Measurements from ENCODE around the gene INSYN2B.

The INSYN2B gene

DNA sequence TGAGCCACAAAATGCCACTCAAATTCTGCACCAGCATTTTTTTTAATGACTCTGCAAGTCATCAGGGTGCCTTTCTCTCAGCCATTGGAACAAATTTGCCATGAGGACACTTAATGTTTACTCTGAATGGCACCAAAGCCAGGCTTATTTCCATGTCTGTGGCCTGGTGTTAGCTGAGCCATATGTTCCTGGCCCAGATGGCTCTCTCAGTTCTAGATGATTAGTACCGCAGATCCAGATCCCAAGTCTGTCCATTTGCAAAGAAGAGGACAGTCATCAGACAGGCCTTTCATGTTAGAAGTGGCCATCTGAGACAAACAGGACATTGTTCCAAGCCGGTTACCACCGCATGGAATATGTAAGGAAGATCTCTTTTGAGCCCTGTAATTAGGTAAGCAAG, 70.3 kb downstream of the INSYN2B start:
- Histone ChIP-seq H3K27ac (ENCODE audit: low read length) (no peak overlapping the region), H3K9me3 (ENCODE audit: control insufficient read depth in 1 of 2, low read length in 2 of 2) (no peaks in the 10 kb centered on the region), H3K36me3 (ENCODE audit: control insufficient read depth in 1 of 2, insufficient read depth in 2 of 2, low read length in 2 of 2) (no peaks in the 10 kb centered on the region), H3K4me3 (ENCODE audit: low read depth in 1 of 2, low read length in 2 of 2) (no peak overlapping the region), H3K4me1 (ENCODE audit: control insufficient read depth in 1 of 2, insufficient read depth in 2 of 2, low read length in 2 of 2) (no peaks in the 10 kb centered on the region), H3K27me3 (ENCODE audit: low read depth, low read length) (no peaks in the 10 kb centered on the region)

DNA sequence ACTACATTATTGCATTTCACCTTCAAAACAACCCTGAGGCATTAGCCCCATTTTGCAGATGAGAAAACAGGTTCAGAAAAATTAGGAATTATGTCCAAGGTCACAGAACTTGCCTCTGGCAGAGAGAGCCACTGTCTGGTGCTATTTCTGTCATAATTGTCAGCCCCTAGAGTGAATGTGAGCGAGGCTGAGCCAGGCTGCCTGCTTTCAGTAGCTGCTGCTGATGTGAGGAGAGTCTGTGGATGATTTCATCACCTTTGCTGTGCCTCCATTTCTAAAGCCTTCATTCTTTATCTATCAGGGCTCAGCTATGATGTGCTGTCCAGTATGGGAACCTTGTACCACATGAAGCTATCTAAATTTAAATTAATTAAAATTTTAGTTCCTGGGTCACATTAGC, 71.4 kb downstream of the INSYN2B start:
- no peak overlapping the region for H3K27ac ChIP-seq (ENCODE audit: low read length)
- H3K4me3 ChIP-seq (ENCODE audit: low read depth in 1 of 2, low read length in 2 of 2) = no peak overlapping the region
- H3K36me3 ChIP-seq (ENCODE audit: control insufficient read depth in 1 of 2, insufficient read depth in 2 of 2, low read length in 2 of 2) = no peaks in the 10 kb centered on the region
- no peaks in the 10 kb centered on the region for H3K4me1 ChIP-seq (ENCODE audit: control insufficient read depth in 1 of 2, insufficient read depth in 2 of 2, low read length in 2 of 2)
- no peaks in the 10 kb centered on the region for H3K9me3 ChIP-seq (ENCODE audit: control insufficient read depth in 1 of 2, low read length in 2 of 2)
- H3K27me3 ChIP-seq (ENCODE audit: low read depth, low read length) = no peaks in the 10 kb centered on the region

DNA sequence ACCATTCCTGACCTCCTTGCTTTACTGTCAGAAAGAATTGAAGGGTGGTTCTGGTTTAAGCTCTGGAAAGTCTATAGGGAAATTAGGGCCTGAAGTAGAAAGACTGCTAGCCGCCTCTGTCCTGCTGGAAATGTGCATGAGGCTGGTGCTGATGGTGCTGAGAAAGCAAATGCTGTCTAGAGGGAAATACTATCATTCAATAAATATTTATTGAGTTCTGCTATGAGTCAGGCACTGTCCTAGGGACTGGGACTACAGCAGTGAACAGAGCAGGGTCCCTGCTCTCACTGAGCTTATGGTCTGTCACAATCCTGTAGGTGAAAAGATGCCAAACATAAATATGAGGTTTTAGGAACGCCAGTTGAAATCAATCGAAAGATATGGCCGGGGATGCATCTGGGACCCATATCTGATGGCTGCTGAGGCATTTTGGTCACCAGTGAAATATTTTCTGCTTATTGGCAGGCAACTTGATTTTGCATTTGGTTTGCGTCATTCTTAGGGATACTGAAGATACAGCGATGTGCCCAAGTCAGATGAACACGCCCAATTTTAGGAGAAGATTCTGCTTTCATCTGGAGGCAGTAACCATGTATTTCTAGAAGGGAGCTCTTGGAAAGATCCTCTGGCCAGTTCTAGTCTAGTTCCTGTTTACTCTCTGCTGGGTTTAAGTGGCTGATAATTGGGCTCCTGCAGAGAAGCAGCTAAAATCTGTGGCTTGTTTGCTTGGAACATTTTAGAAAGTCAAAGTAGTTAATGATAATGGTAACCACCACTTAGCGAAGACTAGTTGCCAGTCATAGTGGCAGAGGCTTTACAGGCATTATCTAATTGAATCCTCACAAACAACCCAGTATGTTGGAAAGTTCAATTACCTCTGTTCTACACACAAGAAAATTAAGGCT, 73.3 kb downstream of the INSYN2B start:
- no peaks in the 10 kb centered on the region for H3K9me3 ChIP-seq (ENCODE audit: control insufficient read depth in 1 of 2, low read length in 2 of 2)
- no peaks in the 10 kb centered on the region for H3K36me3 ChIP-seq (ENCODE audit: control insufficient read depth in 1 of 2, insufficient read depth in 2 of 2, low read length in 2 of 2)
- no peak overlapping the region for H3K27ac ChIP-seq (ENCODE audit: low read length)
- no peak overlapping the region for H3K4me3 ChIP-seq (ENCODE audit: low read depth in 1 of 2, low read length in 2 of 2)
- H3K27me3 ChIP-seq (ENCODE audit: low read depth, low read length) = no peaks in the 10 kb centered on the region
- H3K4me1 ChIP-seq (ENCODE audit: control insufficient read depth in 1 of 2, insufficient read depth in 2 of 2, low read length in 2 of 2) = no peaks in the 10 kb centered on the region

DNA sequence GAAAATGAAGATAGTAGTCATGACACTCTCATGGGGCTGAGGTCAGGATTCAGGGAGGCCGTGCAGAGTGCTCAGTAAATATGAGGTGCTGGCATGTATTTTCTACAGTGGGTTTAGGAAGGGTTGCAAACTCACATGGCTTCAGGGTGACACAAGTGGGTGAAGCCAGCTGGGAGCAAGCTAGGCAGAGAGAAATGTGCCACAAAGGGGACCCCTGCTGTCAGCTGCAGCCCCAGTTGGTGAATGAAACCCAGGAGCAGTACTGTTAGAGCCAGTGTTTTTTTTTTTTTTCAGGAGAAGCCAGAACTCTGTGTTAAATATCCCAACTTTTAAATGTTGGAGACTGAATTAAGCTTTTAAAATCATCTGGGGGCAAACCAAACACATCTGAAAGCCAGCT, 75.3 kb downstream of the INSYN2B start:
- Histone ChIP-seq H3K4me1 (ENCODE audit: control insufficient read depth in 1 of 2, insufficient read depth in 2 of 2, low read length in 2 of 2) (no peaks in the 10 kb centered on the region), H3K9me3 (ENCODE audit: control insufficient read depth in 1 of 2, low read length in 2 of 2) (no peaks in the 10 kb centered on the region), H3K27ac (ENCODE audit: low read length) (no peak overlapping the region), H3K4me3 (ENCODE audit: low read depth in 1 of 2, low read length in 2 of 2) (no peak overlapping the region), H3K27me3 (ENCODE audit: low read depth, low read length) (no peaks in the 10 kb centered on the region), H3K36me3 (ENCODE audit: control insufficient read depth in 1 of 2, insufficient read depth in 2 of 2, low read length in 2 of 2) (no peaks in the 10 kb centered on the region)

DNA sequence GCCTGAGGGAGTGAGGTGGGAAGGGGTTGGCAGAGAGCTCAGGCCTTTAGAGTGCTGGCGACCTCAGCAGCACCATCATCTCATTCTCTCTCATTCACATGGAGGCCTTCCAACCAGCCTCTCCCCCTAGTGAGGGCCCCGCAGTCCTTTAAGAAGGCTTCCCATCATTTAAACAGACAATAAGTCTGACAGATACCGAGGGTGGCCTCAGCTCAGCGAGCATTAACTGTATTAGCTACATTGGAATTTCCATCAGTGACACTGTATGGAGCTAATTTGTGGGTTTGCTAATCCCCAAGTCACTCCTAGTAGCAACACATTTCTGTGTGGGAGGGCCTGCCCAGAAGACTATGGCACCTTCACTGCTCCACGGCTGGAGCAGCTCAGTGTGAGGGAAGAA, 75.8 kb downstream of the INSYN2B start:
- no peak overlapping the region for H3K4me3 ChIP-seq (ENCODE audit: low read depth in 1 of 2, low read length in 2 of 2)
- no peaks in the 10 kb centered on the region for H3K27me3 ChIP-seq (ENCODE audit: low read depth, low read length)
- H3K9me3 ChIP-seq (ENCODE audit: control insufficient read depth in 1 of 2, low read length in 2 of 2) = no peaks in the 10 kb centered on the region
- no peaks in the 10 kb centered on the region for H3K36me3 ChIP-seq (ENCODE audit: control insufficient read depth in 1 of 2, insufficient read depth in 2 of 2, low read length in 2 of 2)
- H3K4me1 ChIP-seq (ENCODE audit: control insufficient read depth in 1 of 2, insufficient read depth in 2 of 2, low read length in 2 of 2) = no peaks in the 10 kb centered on the region
- H3K27ac ChIP-seq (ENCODE audit: low read length) = no peak overlapping the region

DNA sequence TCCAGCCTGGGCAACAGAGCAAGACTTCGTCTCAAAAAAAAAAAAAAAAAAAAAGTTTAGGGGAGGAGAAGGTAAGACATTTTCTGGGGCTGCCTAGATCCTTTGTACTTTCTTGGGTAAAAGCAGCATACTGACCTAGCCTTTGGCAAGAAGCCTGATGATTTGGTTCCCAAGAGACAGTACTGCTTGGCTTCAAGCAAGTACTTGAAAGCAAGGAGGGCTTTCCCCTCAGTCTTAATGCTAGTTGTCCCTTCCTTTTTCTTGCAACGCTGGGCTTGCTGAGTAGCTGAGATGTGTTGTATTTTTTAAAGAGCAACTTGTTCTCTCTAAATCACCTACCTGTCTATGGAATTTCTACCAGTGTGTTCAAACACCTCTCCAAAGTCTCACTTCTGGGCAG, 76.2 kb downstream of the INSYN2B start:
- Histone ChIP-seq H3K4me1 (ENCODE audit: control insufficient read depth in 1 of 2, insufficient read depth in 2 of 2, low read length in 2 of 2) (no peaks in the 10 kb centered on the region), H3K4me3 (ENCODE audit: low read depth in 1 of 2, low read length in 2 of 2) (no peak overlapping the region), H3K36me3 (ENCODE audit: control insufficient read depth in 1 of 2, insufficient read depth in 2 of 2, low read length in 2 of 2) (no peaks in the 10 kb centered on the region), H3K9me3 (ENCODE audit: control insufficient read depth in 1 of 2, low read length in 2 of 2) (no peaks in the 10 kb centered on the region), H3K27me3 (ENCODE audit: low read depth, low read length) (no peaks in the 10 kb centered on the region), H3K27ac (ENCODE audit: low read length) (no peak overlapping the region)

DNA sequence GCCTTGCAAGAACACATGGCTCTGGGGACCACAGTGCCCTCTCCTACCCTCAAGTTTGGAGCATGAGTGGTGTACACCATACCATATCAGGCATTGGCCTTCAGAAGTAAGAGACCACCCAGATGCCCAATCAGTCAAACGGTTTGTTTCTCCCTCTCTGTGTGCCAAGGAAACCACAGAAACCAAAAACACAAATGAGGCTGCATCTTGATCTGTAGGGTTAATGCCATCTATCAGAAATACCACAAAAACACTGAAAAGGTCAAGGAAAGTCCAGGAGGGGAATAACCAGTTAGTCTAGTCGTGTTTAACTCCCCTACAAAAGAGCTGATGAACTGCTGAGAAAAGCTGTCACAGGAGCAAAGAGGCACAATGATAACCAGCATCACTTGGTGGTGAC, 78.4 kb downstream of the INSYN2B start:
- H3K9me3 ChIP-seq (ENCODE audit: control insufficient read depth in 1 of 2, low read length in 2 of 2) = no peaks in the 10 kb centered on the region
- no peaks in the 10 kb centered on the region for H3K36me3 ChIP-seq (ENCODE audit: control insufficient read depth in 1 of 2, insufficient read depth in 2 of 2, low read length in 2 of 2)
- no peaks in the 10 kb centered on the region for H3K4me1 ChIP-seq (ENCODE audit: control insufficient read depth in 1 of 2, insufficient read depth in 2 of 2, low read length in 2 of 2)
- no peaks in the 10 kb centered on the region for H3K27me3 ChIP-seq (ENCODE audit: low read depth, low read length)
- H3K4me3 ChIP-seq (ENCODE audit: low read depth in 1 of 2, low read length in 2 of 2) = no peak overlapping the region
- no peak overlapping the region for H3K27ac ChIP-seq (ENCODE audit: low read length)

DNA sequence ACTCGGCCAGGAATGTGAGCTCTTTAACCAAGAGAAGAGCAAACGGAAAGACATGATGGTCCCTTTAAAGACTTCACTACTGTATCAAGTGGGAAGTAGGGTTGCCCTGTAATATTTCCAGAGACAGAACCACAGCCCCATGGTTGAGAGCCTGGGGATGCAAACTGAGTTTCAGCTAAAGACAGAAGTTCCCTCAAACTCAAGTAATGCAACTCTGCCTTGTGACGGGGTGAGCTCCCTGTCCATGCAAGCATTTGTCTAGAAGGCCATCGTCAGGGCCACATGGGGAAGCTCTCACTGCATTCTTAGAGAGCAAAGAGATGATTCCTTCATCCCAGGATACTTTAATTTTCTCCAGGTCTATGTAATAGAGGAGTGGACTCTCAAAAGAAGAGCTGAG, 82.8 kb downstream of the INSYN2B start:
- no peaks in the 10 kb centered on the region for H3K9me3 ChIP-seq (ENCODE audit: control insufficient read depth in 1 of 2, low read length in 2 of 2)
- no peak overlapping the region for H3K4me3 ChIP-seq (ENCODE audit: low read depth in 1 of 2, low read length in 2 of 2)
- no peaks in the 10 kb centered on the region for H3K27me3 ChIP-seq (ENCODE audit: low read depth, low read length)
- no peak overlapping the region for H3K27ac ChIP-seq (ENCODE audit: low read length)
- H3K4me1 ChIP-seq (ENCODE audit: control insufficient read depth in 1 of 2, insufficient read depth in 2 of 2, low read length in 2 of 2) = no peaks in the 10 kb centered on the region
- no peaks in the 10 kb centered on the region for H3K36me3 ChIP-seq (ENCODE audit: control insufficient read depth in 1 of 2, insufficient read depth in 2 of 2, low read length in 2 of 2)

DNA sequence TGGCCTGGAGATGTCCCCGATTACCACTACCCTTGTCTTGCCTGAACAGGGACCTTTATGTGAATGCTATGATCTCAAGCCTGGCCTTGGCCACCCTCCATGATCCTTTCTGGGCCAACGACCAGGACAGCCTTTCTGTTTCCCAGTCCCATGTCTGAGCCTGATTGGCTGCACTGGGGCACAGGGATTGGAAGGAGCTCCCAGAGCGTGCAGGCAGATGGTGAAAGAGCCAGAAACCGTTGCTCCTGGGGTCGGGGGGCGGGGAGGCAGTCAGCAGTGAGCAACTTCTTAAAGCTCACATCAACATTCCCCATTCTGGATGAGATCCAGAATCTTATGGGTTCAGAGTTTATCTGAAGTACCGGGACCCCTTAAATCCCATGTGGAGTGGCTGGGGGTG, 84.4 kb downstream of the INSYN2B start:
- Histone ChIP-seq H3K9me3 (ENCODE audit: control insufficient read depth in 1 of 2, low read length in 2 of 2) (no peaks in the 10 kb centered on the region), H3K27me3 (ENCODE audit: low read depth, low read length) (no peaks in the 10 kb centered on the region), H3K36me3 (ENCODE audit: control insufficient read depth in 1 of 2, insufficient read depth in 2 of 2, low read length in 2 of 2) (no peaks in the 10 kb centered on the region), H3K4me3 (ENCODE audit: low read depth in 1 of 2, low read length in 2 of 2) (no peak overlapping the region), H3K27ac (ENCODE audit: low read length) (no peak overlapping the region), H3K4me1 (ENCODE audit: control insufficient read depth in 1 of 2, insufficient read depth in 2 of 2, low read length in 2 of 2) (no peaks in the 10 kb centered on the region)

DNA sequence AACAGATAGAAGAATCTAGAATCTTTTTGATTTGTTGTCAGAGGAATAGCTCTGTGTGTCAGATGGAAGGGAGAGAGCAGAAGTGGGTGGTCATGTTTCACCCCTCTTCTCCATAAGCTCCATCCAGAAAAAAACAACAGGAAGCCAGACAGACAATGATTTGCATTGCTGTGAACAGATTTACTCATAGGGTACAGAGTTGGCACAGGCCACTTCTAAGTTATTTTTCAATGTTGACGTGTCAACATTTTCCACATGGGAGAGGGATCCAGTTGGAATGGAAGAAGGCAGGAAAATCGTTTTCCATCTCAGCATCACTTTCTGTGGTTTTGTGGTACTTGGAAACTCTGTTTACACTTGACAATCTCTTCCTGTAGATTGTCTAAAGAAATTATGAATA, 86.7 kb downstream of the INSYN2B start:
- Histone ChIP-seq H3K27ac (ENCODE audit: low read length) (no peak overlapping the region), H3K4me3 (ENCODE audit: low read depth in 1 of 2, low read length in 2 of 2) (no peak overlapping the region), H3K4me1 (ENCODE audit: control insufficient read depth in 1 of 2, insufficient read depth in 2 of 2, low read length in 2 of 2) (no peaks in the 10 kb centered on the region), H3K27me3 (ENCODE audit: low read depth, low read length) (no peaks in the 10 kb centered on the region), H3K9me3 (ENCODE audit: control insufficient read depth in 1 of 2, low read length in 2 of 2) (no peaks in the 10 kb centered on the region), H3K36me3 (ENCODE audit: control insufficient read depth in 1 of 2, insufficient read depth in 2 of 2, low read length in 2 of 2) (no peaks in the 10 kb centered on the region)

DNA sequence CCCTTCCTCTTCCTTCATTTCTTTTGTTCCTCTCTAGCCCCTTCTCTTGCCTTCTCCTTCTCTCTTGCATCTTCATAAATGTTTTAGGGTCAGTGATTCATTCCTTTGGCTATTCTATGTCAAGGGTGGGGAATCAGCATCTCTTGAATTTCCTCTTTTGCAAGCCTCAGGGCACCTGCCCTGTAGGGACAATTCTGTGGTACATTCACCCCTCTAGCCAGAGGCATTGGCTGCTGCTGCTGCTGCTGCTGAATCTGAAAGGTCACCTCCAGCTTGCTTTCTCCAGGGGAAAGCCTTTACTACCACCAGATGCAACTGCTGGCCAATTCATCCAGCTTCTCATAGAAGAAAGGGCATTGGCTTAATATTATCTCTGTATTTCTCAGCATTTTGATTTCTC, 87.3 kb downstream of the INSYN2B start:
- Histone ChIP-seq H3K9me3 (ENCODE audit: control insufficient read depth in 1 of 2, low read length in 2 of 2) (no peaks in the 10 kb centered on the region), H3K27ac (ENCODE audit: low read length) (no peak overlapping the region), H3K4me1 (ENCODE audit: control insufficient read depth in 1 of 2, insufficient read depth in 2 of 2, low read length in 2 of 2) (no peaks in the 10 kb centered on the region), H3K4me3 (ENCODE audit: low read depth in 1 of 2, low read length in 2 of 2) (no peak overlapping the region), H3K27me3 (ENCODE audit: low read depth, low read length) (no peaks in the 10 kb centered on the region), H3K36me3 (ENCODE audit: control insufficient read depth in 1 of 2, insufficient read depth in 2 of 2, low read length in 2 of 2) (no peaks in the 10 kb centered on the region)

DNA sequence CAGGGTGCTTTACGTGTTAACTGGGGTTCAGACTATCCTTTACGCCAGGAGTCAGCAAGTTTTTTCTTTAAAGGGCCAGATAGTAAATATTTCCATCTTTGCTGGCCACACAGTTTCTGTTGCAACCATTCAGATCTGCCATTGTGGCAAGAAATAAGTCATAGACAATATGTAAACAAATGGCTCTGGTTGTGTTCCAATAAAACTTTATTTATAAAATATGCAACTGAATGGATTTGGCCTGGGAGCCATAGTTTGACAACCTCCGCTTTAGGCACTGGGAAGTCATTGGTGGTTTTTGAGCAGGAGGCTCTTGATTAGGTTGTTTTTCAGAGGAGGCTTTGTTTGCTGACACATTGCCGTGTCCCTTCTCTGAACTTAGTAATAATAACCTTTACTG, 90.7 kb downstream of the INSYN2B start:
- H3K27ac ChIP-seq (ENCODE audit: low read length) = no peak overlapping the region
- no peaks in the 10 kb centered on the region for H3K27me3 ChIP-seq (ENCODE audit: low read depth, low read length)
- no peaks in the 10 kb centered on the region for H3K9me3 ChIP-seq (ENCODE audit: control insufficient read depth in 1 of 2, low read length in 2 of 2)
- no peaks in the 10 kb centered on the region for H3K4me1 ChIP-seq (ENCODE audit: control insufficient read depth in 1 of 2, insufficient read depth in 2 of 2, low read length in 2 of 2)
- no peaks in the 10 kb centered on the region for H3K36me3 ChIP-seq (ENCODE audit: control insufficient read depth in 1 of 2, insufficient read depth in 2 of 2, low read length in 2 of 2)
- no peak overlapping the region for H3K4me3 ChIP-seq (ENCODE audit: low read depth in 1 of 2, low read length in 2 of 2)
